Thyroid gland (tissue), 4 donors: ENCODE measurements around the gene MIS18A. TPM values are rescaled to one million over a fixed set of nuclear protein-coding genes. Genes with fewer than 3 reads are reported as not detected.

ENCODE experiments used
- DNase-seq, 2 donors: peaks; one replicate each; pipeline ENCODE4 v3.0.0-alpha.2; 2019
- H3K27ac ChIP-seq, 3 donors: fragments of 200-600 bp; sonication (generic); 1 replicate in 2 of 3; 2 replicates in 1 of 3; pipeline ENCODE4 v1.5.1; 2016 to 2019; ENCODE audit warnings: mild to moderate bottlenecking in 1 of 3, moderate library complexity in 1 of 3
- H3K27me3 ChIP-seq: fragments of 200-600 bp; sonication (generic); one replicate; pipeline ENCODE4 v1.5.1; 2019
- H3K36me3 ChIP-seq, 2 donors: fragments of 200-600 bp; sonication (generic); one replicate each; pipeline ENCODE4 v1.5.1; 2016 to 2019
- H3K4me1 ChIP-seq, 2 donors: fragments of 200-600 bp; sonication (generic); one replicate each; pipeline ENCODE4 v1.5.1; 2017 to 2019
- H3K4me3 ChIP-seq, 3 donors: fragments of 200-600 bp; sonication (generic); replicated peaks in 1 of 3; 1 replicate in 2 of 3; 2 replicates in 1 of 3; pipeline ENCODE4 v1.5.1; 2016; ENCODE audit warnings: mild to moderate bottlenecking in 1 of 3
- H3K9me3 ChIP-seq: fragments of 200-600 bp; sonication (generic); one replicate; pipeline ENCODE4 v1.5.1; 2017
- CTCF ChIP-seq, 6 experiments: fragments of 200-600 bp in 3 of 6; fragments of 450-650 bp in 3 of 6; sonication (generic) in 3 of 6; IDR thresholded peaks; one replicate each; pipeline ENCODE4 v1.5.1; 2016 to 2019; ENCODE audit warnings: antibody characterized with exemption in 6 of 6, mild to moderate bottlenecking in 2 of 6, inconsistent platforms in 1 of 6, moderate library complexity in 1 of 6
- POLR2A ChIP-seq, 2 donors: fragments of 450-650 bp; IDR thresholded peaks; one replicate each; pipeline ENCODE4 v1.6.1; 2017; ENCODE audit warnings: antibody characterized with exemption in 2 of 2, mild to moderate bottlenecking in 2 of 2, moderate library complexity in 1 of 2
- WGBS, 2 donors: methylation state at CpG; one replicate each; pipeline ENCODE4 v1.1.5; 2017; 5-methylcytosine and 5-hydroxymethylcytosine counted together
- intact Hi-C: fragments of 100-400 bp; cut with DNase I; formaldehyde crosslinking; loops from one replicate; pipeline ENCODE4 v1.15.1; 2023
- total RNA-seq, 4 donors: library from RNA; depleted of rRNA; stranded (reverse); fragments of >200 nt; gene quantifications; one replicate each; pipeline ENCODE4 v1.2.3, GENCODE V29; 2016

The MIS18A gene
- total RNA-seq, 4 donors from 2014 or later = 4.8 to 7.1 (median 7.0) TPM

DNA sequence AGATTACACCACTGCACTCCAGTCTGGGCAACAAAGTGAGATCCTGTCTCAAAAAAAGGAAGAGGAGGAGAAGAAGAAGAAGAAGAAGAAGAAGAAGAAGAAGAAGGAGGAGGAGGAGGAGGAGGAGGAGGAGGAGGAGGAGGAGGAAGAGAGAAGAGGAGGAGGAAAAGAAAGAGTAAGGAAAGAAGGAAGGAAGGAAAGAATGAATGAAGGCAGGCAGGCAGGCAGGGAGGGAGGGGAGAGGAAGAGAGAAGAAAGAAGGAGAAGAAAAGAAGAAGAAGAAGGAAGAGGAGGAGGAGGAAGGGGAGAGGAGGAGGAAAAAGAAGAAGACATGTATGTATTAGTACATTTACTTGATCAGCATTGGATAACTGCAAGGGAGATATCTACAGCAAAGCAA lies 26.7 kb downstream of the MIS18A start:
- intact Hi-C loops = loop anchor here (10.0 kb wide), 1 partner anchor 467 kb away; no protein-coding TSS in a partner anchor
- H3K4me1 ChIP-seq = peaks cover 8 to 12% of the 10 kb centered on the region in 2 donors
- TF ChIP-seq POLR2A (IDR thresholded peaks at IDR 0.05) (no peak), CTCF (IDR thresholded peaks at IDR 0.05) (no peak)

GRCh38 chr21:32249511-32250280 lies 29.2 kb downstream of the MIS18A start:
- Histone ChIP-seq H3K4me1 (no peaks in the 10 kb centered on the region), H3K4me3 (no peak overlapping the region), H3K9me3 (no peaks in the 10 kb centered on the region), H3K27me3 (no peaks in the 10 kb centered on the region), H3K27ac (no peak overlapping the region), H3K36me3 (no peaks in the 10 kb centered on the region)
- no peak for DNase-seq
- TF ChIP-seq CTCF (IDR thresholded peaks at IDR 0.05) (no peak), POLR2A (IDR thresholded peaks at IDR 0.05) (no peak)
- WGBS, 2 donors = 77 to 83% methylated on average over 15 of the region's 15 CpGs
- intact Hi-C loops = loop anchor here (10.0 kb wide), 1 partner anchor 465 kb away; no protein-coding TSS in a partner anchor

More for the DNA sequence above, 26.7 kb downstream of the MIS18A start:
- H3K27me3 ChIP-seq = no peaks in the 10 kb centered on the region
- H3K4me3 ChIP-seq = no peak overlapping the region
- H3K36me3 ChIP-seq = no peaks in the 10 kb centered on the region
- no peak overlapping the region for H3K27ac ChIP-seq
- H3K9me3 ChIP-seq = no peaks in the 10 kb centered on the region
- DNase-seq = no peak

DNA sequence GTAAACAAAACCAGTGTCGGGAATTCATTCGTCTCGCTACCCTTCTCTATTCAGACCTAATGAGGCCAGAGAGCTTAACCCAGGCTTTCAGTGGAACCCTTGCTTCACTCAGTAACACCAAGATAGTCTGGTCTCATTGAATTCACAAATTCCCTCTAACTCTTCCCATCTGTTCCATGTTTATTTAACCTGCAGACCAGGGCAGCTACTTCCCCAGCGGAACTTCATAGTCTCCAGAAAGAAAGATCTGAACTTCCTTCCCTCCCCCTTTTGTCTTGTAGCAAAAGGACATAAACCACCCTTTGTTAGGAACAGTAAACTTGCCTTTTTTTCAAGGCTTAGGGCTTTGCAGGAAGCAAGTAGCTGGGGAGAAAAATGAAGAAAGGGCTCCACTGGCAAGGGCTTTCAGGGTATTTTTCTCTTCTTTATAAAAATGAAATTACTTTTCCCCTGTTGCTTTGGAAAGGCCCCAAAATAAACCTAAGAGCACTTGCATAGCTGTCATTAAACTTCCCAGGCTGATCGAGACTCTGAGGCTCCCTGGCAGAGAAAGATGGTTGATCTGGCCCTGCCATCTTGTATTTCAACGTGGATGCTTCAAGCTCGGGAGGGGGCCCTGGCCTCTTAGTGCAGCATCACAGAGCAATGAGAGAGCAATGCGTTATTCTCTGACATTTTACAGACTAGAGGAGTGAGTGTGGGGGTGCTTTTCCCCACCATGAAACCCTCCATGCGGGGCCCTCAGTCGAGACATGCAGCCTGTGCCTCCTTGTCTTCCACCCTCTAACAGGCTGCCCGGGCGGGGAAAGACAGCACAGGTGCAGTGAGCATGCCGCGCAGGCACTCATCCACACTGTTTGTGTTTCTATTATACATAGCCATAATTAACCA lies 30.0 kb downstream of the MIS18A start:
- Histone ChIP-seq H3K36me3 (no peaks in the 10 kb centered on the region), H3K4me3 (no peak overlapping the region), H3K27me3 (no peaks in the 10 kb centered on the region), H3K27ac (no peak overlapping the region), H3K4me1 (no peaks in the 10 kb centered on the region), H3K9me3 (no peaks in the 10 kb centered on the region)
- intact Hi-C loops = no loop called here
- 50 to 65% methylated on average over 12 to 14 of the region's 14 CpGs for WGBS, 2 donors
- no peak for DNase-seq
- no peak for TF ChIP-seq POLR2A (IDR thresholded peaks at IDR 0.05)
- TF ChIP-seq CTCF (IDR thresholded peaks at IDR 0.05) = no peak

GRCh38 chr21:32246571-32247140 lies 32.2 kb downstream of the MIS18A start:
- intact Hi-C loops = no loop called here
- 78 to 83% methylated on average over 9 of the region's 9 CpGs for WGBS, 2 donors
- Histone ChIP-seq H3K36me3 (no peaks in the 10 kb centered on the region), H3K27me3 (no peaks in the 10 kb centered on the region), H3K4me1 (peaks cover 0 to under 1% of the 10 kb centered on the region in 2 donors), H3K9me3 (no peaks in the 10 kb centered on the region), H3K4me3 (no peak overlapping the region), H3K27ac (no peak overlapping the region)
- DNase-seq = no peak
- TF ChIP-seq CTCF (IDR thresholded peaks at IDR 0.05) (no peak), POLR2A (IDR thresholded peaks at IDR 0.05) (no peak)
